GM23338 (cell line): ENCODE measurements around the gene EMCN. TPM values are rescaled to one million over a fixed set of nuclear protein-coding genes. Genes with fewer than 3 reads are reported as not detected.

Experiments used
- ATAC-seq: fragments of 200-7000 bp; cut with Tn5 transposase; 3 replicates; pipeline ENCODE4 v1.9.1; 2020
- DNase-seq: peaks from one replicate; pipeline ENCODE4 v3.0.0-alpha.2; 2015; ENCODE audit warnings: low spot score
- H2AFZ ChIP-seq: fragments of 200-600 bp; sonication (generic); 2 replicates; pipeline ENCODE4 v1.8.0; 2016; ENCODE audit warnings: antibody characterized with exemption, mild to moderate bottlenecking, moderate library complexity
- H3F3A ChIP-seq: fragments of 200-600 bp; sonication (generic); replicated peaks from 2 replicates; pipeline ENCODE4 v1.8.0; 2017; ENCODE audit warnings: antibody characterized with exemption, mixed run types, low read depth
- H3K27ac ChIP-seq: fragments of 200-600 bp; sonication (generic); 2 replicates; pipeline ENCODE4 v1.6.1; 2016; ENCODE audit warnings: low read depth
- H3K27me3 ChIP-seq: fragments of 200-600 bp; sonication (generic); 2 replicates; pipeline ENCODE4 v1.8.0; 2016; ENCODE audit warnings: mild to moderate bottlenecking, mixed run types, moderate library complexity; ENCODE audit not compliant: insufficient read depth
- H3K36me3 ChIP-seq: fragments of 200-600 bp; sonication (generic); 2 replicates; pipeline ENCODE4 v1.8.0; 2016; ENCODE audit warnings: mild to moderate bottlenecking; ENCODE audit not compliant: insufficient read depth
- H3K4me1 ChIP-seq: fragments of 200-600 bp; sonication (generic); 2 replicates; pipeline ENCODE4 v1.8.0; 2016; ENCODE audit warnings: mild to moderate bottlenecking, moderate library complexity; ENCODE audit not compliant: insufficient read depth
- H3K4me2 ChIP-seq: fragments of 200-600 bp; sonication (generic); 2 replicates; pipeline ENCODE4 v1.7.1; 2017; ENCODE audit warnings: mixed run types
- H3K4me3 ChIP-seq: fragments of 200-600 bp; sonication (generic); 2 replicates; pipeline ENCODE4 v1.6.1; 2016; ENCODE audit warnings: mixed run types
- H3K79me2 ChIP-seq: fragments of 200-600 bp; sonication (generic); replicated peaks from 2 replicates; pipeline ENCODE4 v1.8.0; 2017; ENCODE audit warnings: mild to moderate bottlenecking; ENCODE audit not compliant: insufficient read depth
- H3K9me2 ChIP-seq: fragments of 200-600 bp; sonication (generic); 2 replicates; pipeline ENCODE4 v1.8.0; 2017; ENCODE audit not compliant: insufficient read depth
- H4K20me1 ChIP-seq: fragments of 200-600 bp; sonication (generic); replicated peaks from 2 replicates; pipeline ENCODE4 v1.8.0; 2017; ENCODE audit warnings: mild to moderate bottlenecking; ENCODE audit not compliant: insufficient read depth
- H3K27ac Mint-ChIP-seq: 2 replicates; pipeline ENCODE4 v1.8.0; 2020; ENCODE audit warnings: inconsistent platforms, mild to moderate bottlenecking, moderate library complexity, mixed read lengths
- H3K27me3 Mint-ChIP-seq: 3 replicates; pipeline ENCODE4 v1.8.0; 2022; ENCODE audit warnings: low read depth, mild to moderate bottlenecking, moderate library complexity, mixed read lengths, inconsistent platforms; ENCODE audit not compliant: insufficient read depth, poor library complexity
- H3K36me3 Mint-ChIP-seq: 3 replicates; pipeline ENCODE4 v1.8.0; 2021; ENCODE audit warnings: low read depth, mild to moderate bottlenecking, inconsistent platforms, moderate library complexity, mixed read lengths
- H3K4me1 Mint-ChIP-seq: 3 replicates; pipeline ENCODE4 v1.8.0; 2020; ENCODE audit warnings: mild to moderate bottlenecking, inconsistent platforms, mixed read lengths
- H3K4me3 Mint-ChIP-seq: 3 replicates; pipeline ENCODE4 v1.8.0; 2021; ENCODE audit warnings: moderate library complexity, mild to moderate bottlenecking, inconsistent platforms, mixed read lengths
- H3K9me3 Mint-ChIP-seq: 3 replicates; pipeline ENCODE4 v1.8.0; 2020; ENCODE audit warnings: moderate library complexity, mild to moderate bottlenecking, inconsistent platforms, mixed read lengths
- EZH2 ChIP-seq: fragments of 200-600 bp; sonication (generic); IDR thresholded peaks from one replicate; pipeline ENCODE4 v1.8.0; 2017; ENCODE audit warnings: antibody characterized with exemption, mild to moderate bottlenecking, low read depth; ENCODE audit not compliant: unreplicated experiment
- POLR2AphosphoS5 ChIP-seq: IDR thresholded peaks from 2 replicates; pipeline ENCODE4 v1.6.1; 2016; ENCODE audit warnings: antibody characterized with exemption, low read depth
- STAT1 ChIP-seq: IDR thresholded peaks from one replicate; pipeline ENCODE4 v1.6.1; 2016; ENCODE audit warnings: antibody characterized with exemption; ENCODE audit not compliant: unreplicated experiment
- ZNF114 ChIP-seq: fragments of 250-450 bp; sonication (Bioruptor Pico); IDR thresholded peaks from 2 replicates; pipeline ENCODE4 v1.5.0; 2020; ENCODE audit warnings: mild to moderate bottlenecking, moderate library complexity
- polyA plus RNA-seq: library from polyadenylated mRNA; unstranded; fragments of >200 nt; fragmentation: Nextera tagmentation; extraction: Ambion mirVana; gene quantifications from 2 replicates; pipeline ENCODE4 v1.2.1, GENCODE V29; 2016
- total RNA-seq: library from RNA; depleted of rRNA; stranded (reverse); fragments of >200 nt; shearing (Covaris generic); gene quantifications from 2 replicates; pipeline ENCODE4 v1.2.3, GENCODE V29; 2014
- TF ChIP-seq, protein P1 (sequence below), 2 experiments: fragments of 200-600 bp in 1 of 2; sonication (generic) in 1 of 2; conservative IDR thresholded peaks; 2 replicates each; pipeline versions ENCODE4 v1.5.1 to v1.6.1; 2016 to 2017; ENCODE audit warnings: antibody characterized with exemption in 2 of 2, low read depth in 2 of 2, mild to moderate bottlenecking in 2 of 2, moderate library complexity in 1 of 2
- TF ChIP-seq, protein P2 (sequence below): fragments of 250-450 bp; sonication (Bioruptor Pico); IDR thresholded peaks from 2 replicates; pipeline ENCODE4 v1.5.0; 2020; ENCODE audit warnings: mild to moderate bottlenecking, moderate library complexity
- TF ChIP-seq, protein P3 (sequence below): IDR thresholded peaks from one replicate; pipeline ENCODE4 v1.6.1; 2018; ENCODE audit warnings: antibody characterized with exemption; ENCODE audit not compliant: unreplicated experiment

Gene EMCN
- total and polyA plus RNA-seq, 2 experiments from 2014 or later: not detected

DNA sequence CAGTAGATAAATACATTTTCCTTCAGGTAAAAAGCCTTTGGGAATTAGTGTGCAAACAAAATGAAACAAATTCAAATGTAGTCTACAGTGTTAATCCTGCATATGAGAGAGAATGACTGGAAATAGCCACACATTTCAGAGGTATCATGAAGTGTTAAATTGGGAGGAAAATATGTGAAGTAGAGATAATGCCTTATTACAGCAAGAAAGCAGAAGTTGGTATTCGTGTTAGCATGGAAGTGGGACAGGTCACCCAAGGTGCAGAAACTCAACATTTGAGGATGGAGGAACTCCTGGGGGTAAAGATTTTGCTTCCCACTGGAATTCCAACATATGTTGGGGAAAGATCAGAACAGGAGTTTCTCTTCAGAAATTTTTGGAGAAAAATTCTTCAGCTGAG lies 51.3 kb downstream of the EMCN start:
- Mint-ChIP-seq H3K27ac (no peak overlapping the region), H3K4me3 (no peak overlapping the region), H3K9me3 (no peaks in the 10 kb centered on the region; the same call in 2 of the 3 replicates), H3K36me3 (no peaks in the 10 kb centered on the region), H3K4me1 (no peaks in the 10 kb centered on the region), H3K27me3 (no peaks in the 10 kb centered on the region)
- Histone ChIP-seq H3K4me3 (no peak overlapping the region), H3K9me2 (peaks cover 2% of the 10 kb centered on the region; the same call in 1 of the 2 replicates), H4K20me1 (no peaks in the 10 kb centered on the region), H3K36me3 (no peaks in the 10 kb centered on the region), H3K27me3 (no peaks in the 10 kb centered on the region), H3K4me2 (no peak overlapping the region), H3K27ac (no peak overlapping the region), H3K79me2 (no peaks in the 10 kb centered on the region), H2AFZ (no peak overlapping the region), H3K4me1 (no peaks in the 10 kb centered on the region), H3F3A (no peaks in the 10 kb centered on the region)
- DNase-seq: no peak
- ATAC-seq: no peak
- TF ChIP-seq POLR2AphosphoS5: no peak
- TF ChIP-seq, protein P1, sequence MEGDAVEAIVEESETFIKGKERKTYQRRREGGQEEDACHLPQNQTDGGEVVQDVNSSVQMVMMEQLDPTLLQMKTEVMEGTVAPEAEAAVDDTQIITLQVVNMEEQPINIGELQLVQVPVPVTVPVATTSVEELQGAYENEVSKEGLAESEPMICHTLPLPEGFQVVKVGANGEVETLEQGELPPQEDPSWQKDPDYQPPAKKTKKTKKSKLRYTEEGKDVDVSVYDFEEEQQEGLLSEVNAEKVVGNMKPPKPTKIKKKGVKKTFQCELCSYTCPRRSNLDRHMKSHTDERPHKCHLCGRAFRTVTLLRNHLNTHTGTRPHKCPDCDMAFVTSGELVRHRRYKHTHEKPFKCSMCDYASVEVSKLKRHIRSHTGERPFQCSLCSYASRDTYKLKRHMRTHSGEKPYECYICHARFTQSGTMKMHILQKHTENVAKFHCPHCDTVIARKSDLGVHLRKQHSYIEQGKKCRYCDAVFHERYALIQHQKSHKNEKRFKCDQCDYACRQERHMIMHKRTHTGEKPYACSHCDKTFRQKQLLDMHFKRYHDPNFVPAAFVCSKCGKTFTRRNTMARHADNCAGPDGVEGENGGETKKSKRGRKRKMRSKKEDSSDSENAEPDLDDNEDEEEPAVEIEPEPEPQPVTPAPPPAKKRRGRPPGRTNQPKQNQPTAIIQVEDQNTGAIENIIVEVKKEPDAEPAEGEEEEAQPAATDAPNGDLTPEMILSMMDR (conservative IDR thresholded peaks at IDR 0.05; ENCODE audit: low read depth in 2 of 2): no peak
- no peak for TF ChIP-seq ZNF114 (CRISPR knock-in tag)
- TF ChIP-seq, protein P2, sequence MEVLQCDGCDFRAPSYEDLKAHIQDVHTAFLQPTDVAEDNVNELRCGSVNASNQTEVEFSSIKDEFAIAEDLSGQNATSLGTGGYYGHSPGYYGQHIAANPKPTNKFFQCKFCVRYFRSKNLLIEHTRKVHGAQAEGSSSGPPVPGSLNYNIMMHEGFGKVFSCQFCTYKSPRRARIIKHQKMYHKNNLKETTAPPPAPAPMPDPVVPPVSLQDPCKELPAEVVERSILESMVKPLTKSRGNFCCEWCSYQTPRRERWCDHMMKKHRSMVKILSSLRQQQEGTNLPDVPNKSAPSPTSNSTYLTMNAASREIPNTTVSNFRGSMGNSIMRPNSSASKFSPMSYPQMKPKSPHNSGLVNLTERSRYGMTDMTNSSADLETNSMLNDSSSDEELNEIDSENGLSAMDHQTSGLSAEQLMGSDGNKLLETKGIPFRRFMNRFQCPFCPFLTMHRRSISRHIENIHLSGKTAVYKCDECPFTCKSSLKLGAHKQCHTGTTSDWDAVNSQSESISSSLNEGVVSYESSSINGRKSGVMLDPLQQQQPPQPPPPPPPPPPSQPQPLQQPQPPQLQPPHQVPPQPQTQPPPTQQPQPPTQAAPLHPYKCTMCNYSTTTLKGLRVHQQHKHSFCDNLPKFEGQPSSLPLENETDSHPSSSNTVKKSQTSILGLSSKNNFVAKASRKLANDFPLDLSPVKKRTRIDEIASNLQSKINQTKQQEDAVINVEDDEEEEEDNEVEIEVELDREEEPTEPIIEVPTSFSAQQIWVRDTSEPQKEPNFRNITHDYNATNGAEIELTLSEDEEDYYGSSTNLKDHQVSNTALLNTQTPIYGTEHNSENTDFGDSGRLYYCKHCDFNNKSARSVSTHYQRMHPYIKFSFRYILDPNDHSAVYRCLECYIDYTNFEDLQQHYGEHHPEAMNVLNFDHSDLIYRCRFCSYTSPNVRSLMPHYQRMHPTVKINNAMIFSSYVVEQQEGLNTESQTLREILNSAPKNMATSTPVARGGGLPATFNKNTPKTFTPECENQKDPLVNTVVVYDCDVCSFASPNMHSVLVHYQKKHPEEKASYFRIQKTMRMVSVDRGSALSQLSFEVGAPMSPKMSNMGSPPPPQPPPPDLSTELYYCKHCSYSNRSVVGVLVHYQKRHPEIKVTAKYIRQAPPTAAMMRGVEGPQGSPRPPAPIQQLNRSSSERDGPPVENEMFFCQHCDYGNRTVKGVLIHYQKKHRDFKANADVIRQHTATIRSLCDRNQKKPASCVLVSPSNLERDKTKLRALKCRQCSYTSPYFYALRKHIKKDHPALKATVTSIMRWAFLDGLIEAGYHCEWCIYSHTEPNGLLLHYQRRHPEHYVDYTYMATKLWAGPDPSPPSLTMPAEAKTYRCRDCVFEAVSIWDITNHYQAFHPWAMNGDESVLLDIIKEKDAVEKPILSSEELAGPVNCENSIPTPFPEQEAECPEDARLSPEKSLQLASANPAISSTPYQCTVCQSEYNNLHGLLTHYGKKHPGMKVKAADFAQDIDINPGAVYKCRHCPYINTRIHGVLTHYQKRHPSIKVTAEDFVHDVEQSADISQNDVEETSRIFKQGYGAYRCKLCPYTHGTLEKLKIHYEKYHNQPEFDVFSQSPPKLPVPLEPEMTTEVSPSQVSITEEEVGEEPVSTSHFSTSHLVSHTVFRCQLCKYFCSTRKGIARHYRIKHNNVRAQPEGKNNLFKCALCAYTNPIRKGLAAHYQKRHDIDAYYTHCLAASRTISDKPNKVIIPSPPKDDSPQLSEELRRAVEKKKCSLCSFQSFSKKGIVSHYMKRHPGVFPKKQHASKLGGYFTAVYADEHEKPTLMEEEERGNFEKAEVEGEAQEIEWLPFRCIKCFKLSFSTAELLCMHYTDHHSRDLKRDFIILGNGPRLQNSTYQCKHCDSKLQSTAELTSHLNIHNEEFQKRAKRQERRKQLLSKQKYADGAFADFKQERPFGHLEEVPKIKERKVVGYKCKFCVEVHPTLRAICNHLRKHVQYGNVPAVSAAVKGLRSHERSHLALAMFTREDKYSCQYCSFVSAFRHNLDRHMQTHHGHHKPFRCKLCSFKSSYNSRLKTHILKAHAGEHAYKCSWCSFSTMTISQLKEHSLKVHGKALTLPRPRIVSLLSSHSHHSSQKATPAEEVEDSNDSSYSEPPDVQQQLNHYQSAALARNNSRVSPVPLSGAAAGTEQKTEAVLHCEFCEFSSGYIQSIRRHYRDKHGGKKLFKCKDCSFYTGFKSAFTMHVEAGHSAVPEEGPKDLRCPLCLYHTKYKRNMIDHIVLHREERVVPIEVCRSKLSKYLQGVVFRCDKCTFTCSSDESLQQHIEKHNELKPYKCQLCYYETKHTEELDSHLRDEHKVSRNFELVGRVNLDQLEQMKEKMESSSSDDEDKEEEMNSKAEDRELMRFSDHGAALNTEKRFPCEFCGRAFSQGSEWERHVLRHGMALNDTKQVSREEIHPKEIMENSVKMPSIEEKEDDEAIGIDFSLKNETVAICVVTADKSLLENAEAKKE (CRISPR knock-in tag): no peak
- TF ChIP-seq, protein P3, sequence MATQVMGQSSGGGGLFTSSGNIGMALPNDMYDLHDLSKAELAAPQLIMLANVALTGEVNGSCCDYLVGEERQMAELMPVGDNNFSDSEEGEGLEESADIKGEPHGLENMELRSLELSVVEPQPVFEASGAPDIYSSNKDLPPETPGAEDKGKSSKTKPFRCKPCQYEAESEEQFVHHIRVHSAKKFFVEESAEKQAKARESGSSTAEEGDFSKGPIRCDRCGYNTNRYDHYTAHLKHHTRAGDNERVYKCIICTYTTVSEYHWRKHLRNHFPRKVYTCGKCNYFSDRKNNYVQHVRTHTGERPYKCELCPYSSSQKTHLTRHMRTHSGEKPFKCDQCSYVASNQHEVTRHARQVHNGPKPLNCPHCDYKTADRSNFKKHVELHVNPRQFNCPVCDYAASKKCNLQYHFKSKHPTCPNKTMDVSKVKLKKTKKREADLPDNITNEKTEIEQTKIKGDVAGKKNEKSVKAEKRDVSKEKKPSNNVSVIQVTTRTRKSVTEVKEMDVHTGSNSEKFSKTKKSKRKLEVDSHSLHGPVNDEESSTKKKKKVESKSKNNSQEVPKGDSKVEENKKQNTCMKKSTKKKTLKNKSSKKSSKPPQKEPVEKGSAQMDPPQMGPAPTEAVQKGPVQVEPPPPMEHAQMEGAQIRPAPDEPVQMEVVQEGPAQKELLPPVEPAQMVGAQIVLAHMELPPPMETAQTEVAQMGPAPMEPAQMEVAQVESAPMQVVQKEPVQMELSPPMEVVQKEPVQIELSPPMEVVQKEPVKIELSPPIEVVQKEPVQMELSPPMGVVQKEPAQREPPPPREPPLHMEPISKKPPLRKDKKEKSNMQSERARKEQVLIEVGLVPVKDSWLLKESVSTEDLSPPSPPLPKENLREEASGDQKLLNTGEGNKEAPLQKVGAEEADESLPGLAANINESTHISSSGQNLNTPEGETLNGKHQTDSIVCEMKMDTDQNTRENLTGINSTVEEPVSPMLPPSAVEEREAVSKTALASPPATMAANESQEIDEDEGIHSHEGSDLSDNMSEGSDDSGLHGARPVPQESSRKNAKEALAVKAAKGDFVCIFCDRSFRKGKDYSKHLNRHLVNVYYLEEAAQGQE: no peak
- no peak for TF ChIP-seq EZH2
- TF ChIP-seq STAT1: no peak
